Muscle of back (tissue), 13 donors: ENCODE data around the gene SLC16A9. TPM values are rescaled to one million over a fixed set of nuclear protein-coding genes. Genes with fewer than 3 reads are reported as not detected.
A peak's percentile ranks its signal among the peaks of the same experiment; 100 is the strongest.
"Not testable (repeated sequence)": the region's sequence is repeated elsewhere in the genome, so short reads cannot be mapped to it uniquely, and the experiment has no call there.

Experiments used
- DNase-seq, 3 donors: peaks; one replicate each; pipeline versions ENCODE4 v3.0.0 to v3.0.0-alpha.2; 2013
- long read RNA-seq, 9 donors: transcript quantifications; one replicate each; lab custom pipeline, GENCODE V29; 2026
- polyA plus RNA-seq, 10 donors: library from polyadenylated mRNA; unstranded; fragments of 120-200 nt; gene quantifications; one replicate each; pipeline ENCODE4 v1.2.1, GENCODE V29; 2013; ENCODE audit not compliant: insufficient read length in 10 of 10

SLC16A9 gene
- 1 to 10 TPM; 2.3 to 6.5 (median 4.3) TPM for polyA plus RNA-seq
- long read RNA-seq, donor 1 = 0 reads
- long read RNA-seq, donor 2, full-length matches to known transcripts = 1 of 1 reads
- long read RNA-seq, donor 2, partial matches to known transcripts = 0 of 1 reads
- long read RNA-seq, donor 2, other reads (novel, unspliced or antisense) = 0 of 1 reads
- long read RNA-seq, donor 3 = 0 reads
- long read RNA-seq, donor 4 = 0 reads
- long read RNA-seq, donor 5, full-length matches to known transcripts = 2 of 2 reads
- long read RNA-seq, donor 5, partial matches to known transcripts = 0 of 2 reads
- long read RNA-seq, donor 5, other reads (novel, unspliced or antisense) = 0 of 2 reads
- long read RNA-seq, donor 6 = 0 reads
- long read RNA-seq, donor 7, full-length matches to known transcripts = 1 of 1 reads
- long read RNA-seq, donor 7, partial matches to known transcripts = 0 of 1 reads
- long read RNA-seq, donor 7, other reads (novel, unspliced or antisense) = 0 of 1 reads
- long read RNA-seq, donor 8, full-length matches to known transcripts = 3 of 3 reads
- long read RNA-seq, donor 8, partial matches to known transcripts = 0 of 3 reads
- long read RNA-seq, donor 8, other reads (novel, unspliced or antisense) = 0 of 3 reads
- long read RNA-seq, donor 9 = 0 reads

- DNase-seq = peak; percentile 66 to 90 (median 69)
Measured at GRCh38 chr10:59709395-59710125, at the start of gene SLC16A9. TSS of gene SLC16A9 (minus strand) at chr10:59709850. CDS start at chr10:59684291, 25,559 bp downstream.

GRCh38 chr10:59757966-59758365, 48.3 kb upstream of the SLC16A9 start:
- DNase-seq = peak in 1 of 3 donors; percentile 7

- no peak for DNase-seq
Measured at GRCh38 chr10:59754951-59755350, 45.3 kb upstream of the SLC16A9 start.

- peak; percentile 50 to 72 (median 51) for DNase-seq
Measured at GRCh38 chr10:59753267-59753666, 43.6 kb upstream of the SLC16A9 start, which contains the start of gene MRLN. TSS of gene MRLN (minus strand) at chr10:59753455.

- peak in 1 of 3 donors; percentile 6 for DNase-seq
Measured at GRCh38 chr10:59752278-59752940, 42.8 kb upstream of the SLC16A9 start.

GRCh38 chr10:59750155-59750945, 40.7 kb upstream of the SLC16A9 start:
- DNase-seq = no peak

- DNase-seq = no peak
Measured at GRCh38 chr10:59748834-59749233, 39.2 kb upstream of the SLC16A9 start.

GRCh38 chr10:59745163-59745650, 35.6 kb upstream of the SLC16A9 start:
- no peak for DNase-seq

GRCh38 chr10:59744762-59745161, 35.1 kb upstream of the SLC16A9 start:
- not testable (repeated sequence) for DNase-seq

GRCh38 chr10:59744156-59744555, 34.5 kb upstream of the SLC16A9 start:
- DNase-seq = not testable (repeated sequence)

GRCh38 chr10:59741583-59741982, 31.9 kb upstream of the SLC16A9 start:
- DNase-seq = no peak

- no peak for DNase-seq
Measured at GRCh38 chr10:59741048-59741447, 31.4 kb upstream of the SLC16A9 start.

GRCh38 chr10:59736749-59737148, 27.1 kb upstream of the SLC16A9 start:
- no peak for DNase-seq

- DNase-seq = no peak
Measured at GRCh38 chr10:59735296-59735695, 25.6 kb upstream of the SLC16A9 start.

GRCh38 chr10:59734014-59734462, 24.4 kb upstream of the SLC16A9 start:
- no peak for DNase-seq

- not testable (repeated sequence) for DNase-seq
Measured at GRCh38 chr10:59733321-59734013, 23.8 kb upstream of the SLC16A9 start.

- not testable (repeated sequence) for DNase-seq
Measured at GRCh38 chr10:59732849-59733248, 23.2 kb upstream of the SLC16A9 start.

- DNase-seq = not testable (repeated sequence)
Measured at GRCh38 chr10:59729167-59729566, 19.5 kb upstream of the SLC16A9 start.

GRCh38 chr10:59724098-59724938, 14.7 kb upstream of the SLC16A9 start:
- peak in 1 of 3 donors; percentile 12 for DNase-seq
